ENCODE measurements around the gene GRK2. TPM values are rescaled to one million over a fixed set of nuclear protein-coding genes. Genes with fewer than 3 reads are reported as not detected.

Gene GRK2
- total RNA-seq, 1 donor from 2014 or later: 100 TPM

- Histone ChIP-seq H3K4me3 (no peak overlapping the region), H3K36me3 (peaks cover 5 to 77% of the 10 kb centered on the region in 2 donors), H3K4me1 (peaks cover 42% of the 10 kb centered on the region), H3K27ac (no peak overlapping the region), H3K27me3 (no peaks in the 10 kb centered on the region), H3K9me3 (no peaks in the 10 kb centered on the region)
- intact Hi-C loops (cut with DNase I): no loop called here
- DNase-seq (ENCODE audit: extremely low spot score in 2 of 2): no peak
- no peak for TF ChIP-seq POLR2AphosphoS5 (IDR thresholded peaks at IDR 0.05; ENCODE audit: insufficient read depth in 1 of 2, low read depth in 1 of 2)
- TF ChIP-seq, protein P1, sequence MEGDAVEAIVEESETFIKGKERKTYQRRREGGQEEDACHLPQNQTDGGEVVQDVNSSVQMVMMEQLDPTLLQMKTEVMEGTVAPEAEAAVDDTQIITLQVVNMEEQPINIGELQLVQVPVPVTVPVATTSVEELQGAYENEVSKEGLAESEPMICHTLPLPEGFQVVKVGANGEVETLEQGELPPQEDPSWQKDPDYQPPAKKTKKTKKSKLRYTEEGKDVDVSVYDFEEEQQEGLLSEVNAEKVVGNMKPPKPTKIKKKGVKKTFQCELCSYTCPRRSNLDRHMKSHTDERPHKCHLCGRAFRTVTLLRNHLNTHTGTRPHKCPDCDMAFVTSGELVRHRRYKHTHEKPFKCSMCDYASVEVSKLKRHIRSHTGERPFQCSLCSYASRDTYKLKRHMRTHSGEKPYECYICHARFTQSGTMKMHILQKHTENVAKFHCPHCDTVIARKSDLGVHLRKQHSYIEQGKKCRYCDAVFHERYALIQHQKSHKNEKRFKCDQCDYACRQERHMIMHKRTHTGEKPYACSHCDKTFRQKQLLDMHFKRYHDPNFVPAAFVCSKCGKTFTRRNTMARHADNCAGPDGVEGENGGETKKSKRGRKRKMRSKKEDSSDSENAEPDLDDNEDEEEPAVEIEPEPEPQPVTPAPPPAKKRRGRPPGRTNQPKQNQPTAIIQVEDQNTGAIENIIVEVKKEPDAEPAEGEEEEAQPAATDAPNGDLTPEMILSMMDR (IDR thresholded peaks at IDR 0.05): no peak
- TF ChIP-seq POLR2A (IDR thresholded peaks at IDR 0.05): no peak
These were observed 15.4 kb downstream of the GRK2 start for GRCh38 chr11:67281552-67282150.

DNA sequence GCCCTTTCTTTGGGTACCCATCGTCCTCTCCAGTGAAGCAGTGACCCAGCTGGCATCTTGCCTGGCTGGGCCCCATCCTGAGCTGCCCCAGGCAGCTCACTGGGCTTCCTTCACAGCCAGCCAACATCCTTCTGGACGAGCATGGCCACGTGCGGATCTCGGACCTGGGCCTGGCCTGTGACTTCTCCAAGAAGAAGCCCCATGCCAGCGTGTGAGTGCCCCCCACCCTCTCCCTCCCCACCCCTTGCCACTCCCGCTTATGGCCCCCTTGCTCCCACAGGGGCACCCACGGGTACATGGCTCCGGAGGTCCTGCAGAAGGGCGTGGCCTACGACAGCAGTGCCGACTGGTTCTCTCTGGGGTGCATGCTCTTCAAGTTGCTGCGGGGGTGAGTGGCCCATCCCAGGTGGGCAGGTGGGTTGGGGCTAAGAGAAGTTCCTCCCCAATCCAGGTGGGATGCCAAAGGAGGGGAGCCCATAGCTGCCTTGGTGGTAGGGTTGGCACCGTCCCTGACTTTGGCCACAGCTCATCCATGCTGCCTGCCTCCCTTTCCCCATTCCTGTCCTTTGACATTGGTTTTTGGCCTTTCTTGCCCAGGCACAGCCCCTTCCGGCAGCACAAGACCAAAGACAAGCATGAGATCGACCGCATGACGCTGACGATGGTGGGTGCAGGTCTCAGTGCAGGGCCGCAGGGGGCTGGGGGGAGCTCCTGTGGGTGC is 16.0 kb downstream of the GRK2 start:
- Histone ChIP-seq H3K27me3 (no peaks in the 10 kb centered on the region), H3K9me3 (no peaks in the 10 kb centered on the region), H3K27ac (no peak overlapping the region), H3K4me3 (no peak overlapping the region), H3K36me3 (peaks cover 5 to 82% of the 10 kb centered on the region in 2 donors), H3K4me1 (peaks cover 42% of the 10 kb centered on the region)
- TF ChIP-seq POLR2AphosphoS5 (IDR thresholded peaks at IDR 0.05; ENCODE audit: insufficient read depth in 1 of 2, low read depth in 1 of 2) (no peak), POLR2A (IDR thresholded peaks at IDR 0.05) (no peak)
- TF ChIP-seq, protein P1 (IDR thresholded peaks at IDR 0.05): no peak
- intact Hi-C loops (cut with DNase I): no loop called here
- no peak for DNase-seq (ENCODE audit: extremely low spot score in 2 of 2)

DNA sequence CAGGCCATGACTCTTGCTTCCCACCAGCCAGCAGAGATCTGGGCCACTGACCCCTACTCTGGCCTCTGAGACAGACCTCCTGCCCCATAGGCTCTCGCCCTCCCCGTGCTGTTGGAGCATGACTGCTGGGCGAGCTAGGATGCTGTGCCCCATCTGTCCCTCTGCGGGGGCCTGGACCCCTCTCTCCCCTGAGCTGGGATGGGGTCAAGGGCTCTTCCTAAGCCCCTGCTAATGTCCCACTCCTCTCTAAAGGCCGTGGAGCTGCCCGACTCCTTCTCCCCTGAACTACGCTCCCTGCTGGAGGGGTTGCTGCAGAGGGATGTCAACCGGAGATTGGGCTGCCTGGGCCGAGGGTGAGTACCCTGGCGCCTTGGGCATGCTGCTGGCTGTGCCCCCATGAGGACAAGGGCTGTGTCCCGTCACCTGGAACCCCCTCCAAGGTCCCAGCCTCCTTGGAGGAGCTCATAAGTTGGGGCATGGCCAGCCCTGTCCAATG is 16.7 kb downstream of the GRK2 start:
- H3K27ac ChIP-seq: no peak overlapping the region
- H3K27me3 ChIP-seq: no peaks in the 10 kb centered on the region
- peaks cover 42% of the 10 kb centered on the region for H3K4me1 ChIP-seq
- no peak overlapping the region for H3K4me3 ChIP-seq
- peaks cover 5 to 82% of the 10 kb centered on the region in 2 donors for H3K36me3 ChIP-seq
- TF ChIP-seq POLR2A (IDR thresholded peaks at IDR 0.05) (no peak), POLR2AphosphoS5 (IDR thresholded peaks at IDR 0.05; ENCODE audit: insufficient read depth in 1 of 2, low read depth in 1 of 2) (no peak)
- TF ChIP-seq, protein P1 (IDR thresholded peaks at IDR 0.05): no peak
- intact Hi-C loops (cut with DNase I): no loop called here
- H3K9me3 ChIP-seq: no peaks in the 10 kb centered on the region
- DNase-seq (ENCODE audit: extremely low spot score in 2 of 2): no peak

- Histone ChIP-seq H3K27me3 (no peaks in the 10 kb centered on the region), H3K9me3 (no peaks in the 10 kb centered on the region), H3K4me1 (peaks cover 42% of the 10 kb centered on the region), H3K4me3 (no peak overlapping the region), H3K27ac (no peak overlapping the region), H3K36me3 (peaks cover 5 to 82% of the 10 kb centered on the region in 2 donors)
- DNase-seq (ENCODE audit: extremely low spot score in 2 of 2): no peak
- no peak for TF ChIP-seq POLR2AphosphoS5 (IDR thresholded peaks at IDR 0.05; ENCODE audit: insufficient read depth in 1 of 2, low read depth in 1 of 2)
- TF ChIP-seq POLR2A (IDR thresholded peaks at IDR 0.05): no peak
- TF ChIP-seq, protein P1 (IDR thresholded peaks at IDR 0.05): no peak
- intact Hi-C loops (cut with DNase I): no loop called here
These were observed 17.2 kb downstream of the GRK2 start for GRCh38 chr11:67283481-67283963.

Measured in vagina (tissue), 2 donors.